Vagina (tissue), 2 donors: ENCODE measurements around the gene SMS.

ENCODE experiments used
- CTCF ChIP-seq, 3 experiments: fragments of 450-650 bp in 2 of 3; fragments of 200-600 bp in 1 of 3; sonication (generic) in 1 of 3; IDR thresholded peaks; one replicate each; pipeline ENCODE4 v1.5.1; 2017 to 2019; ENCODE audit warnings: antibody characterized with exemption in 3 of 3, mild to moderate bottlenecking in 2 of 3, moderate library complexity in 2 of 3
- POLR2A ChIP-seq, 2 donors: fragments of 450-650 bp; IDR thresholded peaks; one replicate each; pipeline ENCODE4 v1.6.1; 2017; ENCODE audit warnings: antibody characterized with exemption in 2 of 2, mild to moderate bottlenecking in 2 of 2, moderate library complexity in 2 of 2
- POLR2AphosphoS5 ChIP-seq, 2 donors: sonication (generic); formaldehyde crosslinking; IDR thresholded peaks; one replicate each; pipeline ENCODE4 v1.9.0; 2017; ENCODE audit warnings: antibody characterized with exemption in 2 of 2, mild to moderate bottlenecking in 2 of 2, low read depth in 1 of 2; ENCODE audit not compliant: insufficient read depth in 1 of 2

- TF ChIP-seq POLR2AphosphoS5 (IDR thresholded peaks at IDR 0.05; ENCODE audit: insufficient read depth in 1 of 2, low read depth in 1 of 2) = no peak
- TF ChIP-seq CTCF (IDR thresholded peaks at IDR 0.05) = no peak
- TF ChIP-seq POLR2A (IDR thresholded peaks at IDR 0.05) = no peak
These were observed 97.5 kb downstream of the SMS start for GRCh38 chrX:22037911-22038537.
